Loucy (cell line): ENCODE results near the gene HIF1AN.

Experiments used
- H2AFZ ChIP-seq: fragments of 200-600 bp; sonication (generic); 2 replicates; pipeline ENCODE4 v1.6.0; 2016; ENCODE audit warnings: antibody characterized with exemption, mild to moderate bottlenecking, low read length, moderate library complexity
- H3F3A ChIP-seq: fragments of 200-600 bp; 2 replicates; pipeline ENCODE4 v1.6.0; 2016; ENCODE audit warnings: antibody characterized with exemption, low read depth, mild to moderate bottlenecking
- H3K27me3 ChIP-seq: fragments of 200-600 bp; sonication (generic); 2 replicates; pipeline ENCODE4 v1.6.1; 2014; ENCODE audit warnings: low read length, mild to moderate bottlenecking; ENCODE audit not compliant: insufficient read depth, poor library complexity, severe bottlenecking
- H3K36me3 ChIP-seq: fragments of 200-600 bp; sonication (generic); 2 replicates; pipeline ENCODE4 v1.6.1; 2016; ENCODE audit warnings: low read length; ENCODE audit not compliant: insufficient read depth
- H3K4me1 ChIP-seq: fragments of 200-600 bp; sonication (generic); 2 replicates; pipeline ENCODE4 v1.5.1; 2014; ENCODE audit warnings: low read length, mild to moderate bottlenecking; ENCODE audit not compliant: insufficient read depth, poor library complexity, severe bottlenecking
- H3K4me2 ChIP-seq: fragments of 200-600 bp; sonication (generic); 2 replicates; pipeline ENCODE4 v1.6.0; 2014; ENCODE audit warnings: antibody characterized with exemption, low read length, low read depth, mild to moderate bottlenecking; ENCODE audit not compliant: poor library complexity, severe bottlenecking
- H3K4me3 ChIP-seq: fragments of 200-600 bp; sonication (generic); 2 replicates; pipeline ENCODE4 v1.5.1; 2014; ENCODE audit warnings: low read length, mild to moderate bottlenecking, mixed read lengths; ENCODE audit not compliant: poor library complexity, severe bottlenecking
- H3K79me2 ChIP-seq: fragments of 200-600 bp; sonication (generic); 2 replicates; pipeline ENCODE4 v1.6.1; 2014; ENCODE audit warnings: low read length; ENCODE audit not compliant: insufficient read depth
- H3K9ac ChIP-seq: fragments of 200-600 bp; sonication (generic); 2 replicates; pipeline ENCODE4 v1.6.0; 2014; ENCODE audit warnings: mild to moderate bottlenecking, low read depth, low read length, moderate library complexity; ENCODE audit not compliant: poor library complexity, severe bottlenecking
- H3K9me2 ChIP-seq: fragments of 200-600 bp; sonication (generic); replicated peaks from 2 replicates; pipeline ENCODE4 v1.6.1; 2016; ENCODE audit warnings: low read depth, low read length, mixed read lengths
- H3K9me3 ChIP-seq: fragments of 200-600 bp; sonication (generic); 2 replicates; pipeline ENCODE4 v1.6.1; 2014; ENCODE audit warnings: mild to moderate bottlenecking, antibody characterized with exemption, low read length, low read depth; ENCODE audit not compliant: insufficient read depth
- H4K20me1 ChIP-seq: fragments of 200-600 bp; sonication (generic); 2 replicates; pipeline ENCODE4 v1.6.0; 2014; ENCODE audit warnings: antibody characterized with exemption, low read length, mild to moderate bottlenecking; ENCODE audit not compliant: insufficient read depth, poor library complexity, severe bottlenecking
- CTCF ChIP-seq: fragments of 200-600 bp; sonication (generic); conservative IDR thresholded peaks from 2 replicates; pipeline ENCODE4 v1.5.1; 2014; ENCODE audit warnings: mild to moderate bottlenecking, antibody characterized with exemption, low read length
- EZH2phosphoT487 ChIP-seq: fragments of 200-600 bp; IDR thresholded peaks from 2 replicates; pipeline ENCODE4 v1.6.1; 2018; ENCODE audit warnings: antibody characterized with exemption, mild to moderate bottlenecking, moderate library complexity, borderline replicate concordance

Gene HIF1AN

GRCh38 chr10:100551196-100551595, 15.5 kb downstream of the HIF1AN start:
- Histone ChIP-seq H4K20me1 (no peaks in the 10 kb centered on the region), H2AFZ (no peak overlapping the region), H3F3A (no peaks in the 10 kb centered on the region), H3K36me3 (peaks cover 47% of the 10 kb centered on the region; the same call in 1 of the 2 replicates), H3K27me3 (no peaks in the 10 kb centered on the region), H3K4me3 (no peak overlapping the region), H3K9me2 (no peaks in the 10 kb centered on the region), H3K4me1 (peaks cover 7% of the 10 kb centered on the region), H3K9me3 (no peaks in the 10 kb centered on the region), H3K9ac (no peak overlapping the region), H3K79me2 (no peaks in the 10 kb centered on the region), H3K4me2 (no peak overlapping the region)
- no peak for TF ChIP-seq CTCF
- TF ChIP-seq EZH2phosphoT487: no peak

GRCh38 chr10:100551738-100552137, 16.0 kb downstream of the HIF1AN start:
- Histone ChIP-seq H3K9me2 (no peaks in the 10 kb centered on the region), H3K36me3 (peaks cover 42% of the 10 kb centered on the region; the same call in 1 of the 2 replicates), H3K27me3 (no peaks in the 10 kb centered on the region)

GRCh38 chr10:100553929-100554328, 18.2 kb downstream of the HIF1AN start:
- TF ChIP-seq CTCF: no peak
- TF ChIP-seq EZH2phosphoT487: no peak
- no peaks in the 10 kb centered on the region for H3K79me2 ChIP-seq
- no peak overlapping the region for H3K9ac ChIP-seq
- H3F3A ChIP-seq: no peaks in the 10 kb centered on the region
- peaks cover 7% of the 10 kb centered on the region for H3K4me1 ChIP-seq
- H2AFZ ChIP-seq: no peak overlapping the region
- H3K27me3 ChIP-seq: no peaks in the 10 kb centered on the region
- no peaks in the 10 kb centered on the region for H4K20me1 ChIP-seq
- no peaks in the 10 kb centered on the region for H3K9me2 ChIP-seq
- no peak overlapping the region for H3K4me2 ChIP-seq
- no peak overlapping the region for H3K4me3 ChIP-seq
- H3K9me3 ChIP-seq: no peaks in the 10 kb centered on the region
- H3K36me3 ChIP-seq: peaks cover 20% of the 10 kb centered on the region; the same call in 1 of the 2 replicates

More at GRCh38 chr10:100551738-100552137, 16.0 kb downstream of the HIF1AN start:
- no peaks in the 10 kb centered on the region for H3F3A ChIP-seq
- no peaks in the 10 kb centered on the region for H3K9me3 ChIP-seq
- H3K4me3 ChIP-seq: no peak overlapping the region
- no peaks in the 10 kb centered on the region for H4K20me1 ChIP-seq
- no peaks in the 10 kb centered on the region for H3K79me2 ChIP-seq
- H2AFZ ChIP-seq: no peak overlapping the region
- TF ChIP-seq EZH2phosphoT487 (no peak), CTCF (no peak)
- H3K4me1 ChIP-seq: peaks cover 7% of the 10 kb centered on the region
- H3K9ac ChIP-seq: no peak overlapping the region
- H3K4me2 ChIP-seq: no peak overlapping the region
